Measurements from ENCODE around the gene BZW2. TPM values are rescaled to one million over a fixed set of nuclear protein-coding genes. Genes with fewer than 3 reads are reported as not detected.

BZW2 gene
- total RNA-seq, 2 donors from 2014 or later: 50.5 to 69.3 TPM

DNA sequence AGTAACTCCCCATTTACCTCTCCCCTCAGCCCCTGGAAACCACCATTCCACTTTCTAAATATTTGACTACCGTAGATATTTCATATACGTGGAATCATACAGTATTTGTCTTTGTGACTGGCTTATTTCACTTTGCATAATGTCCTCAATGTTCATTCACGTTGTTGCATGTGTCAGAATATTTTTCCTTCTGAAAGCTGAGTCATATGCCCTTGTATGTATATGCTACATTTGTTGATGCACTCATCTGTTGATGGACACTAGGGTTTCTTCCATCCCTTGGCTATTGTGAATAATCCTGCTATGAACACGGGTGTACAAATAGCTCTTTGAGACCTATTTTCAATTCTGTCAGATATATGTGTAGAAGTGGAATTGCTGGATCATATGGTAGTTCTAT is 81.8 kb downstream of the BZW2 start:
- Mint-ChIP-seq H3K4me1 (ENCODE audit: low read depth in 2 of 2) (no peaks in the 10 kb centered on the region), H3K27ac (no peak overlapping the region), H3K27me3 (no peaks in the 10 kb centered on the region), H3K4me3 (no peak overlapping the region), H3K9me3 (no peaks in the 10 kb centered on the region), H3K36me3 (no peaks in the 10 kb centered on the region)
- DNase-seq (ENCODE audit: low spot score) (no peak), ATAC-seq (no peak)

GRCh38 chr7:16728811-16729210 is 82.8 kb downstream of the BZW2 start:
- Mint-ChIP-seq H3K27me3 (no peaks in the 10 kb centered on the region), H3K4me3 (no peak overlapping the region), H3K9me3 (no peaks in the 10 kb centered on the region), H3K27ac (no peak overlapping the region), H3K36me3 (no peaks in the 10 kb centered on the region), H3K4me1 (ENCODE audit: low read depth in 2 of 2) (no peaks in the 10 kb centered on the region)
- ATAC-seq: no peak
- no peak for DNase-seq (ENCODE audit: low spot score)

GRCh38 chr7:16729541-16729940 is 83.6 kb downstream of the BZW2 start:
- ATAC-seq: no peak
- Mint-ChIP-seq H3K4me1 (ENCODE audit: low read depth in 2 of 2) (no peaks in the 10 kb centered on the region), H3K27me3 (peaks cover 0 to 2% of the 10 kb centered on the region in 2 donors)

GRCh38 chr7:16730937-16731336 is 85.0 kb downstream of the BZW2 start:
- Mint-ChIP-seq H3K36me3 (no peaks in the 10 kb centered on the region), H3K27ac (no peak overlapping the region), H3K4me3 (no peak overlapping the region), H3K9me3 (no peaks in the 10 kb centered on the region), H3K27me3 (peaks cover 0 to 5% of the 10 kb centered on the region in 2 donors), H3K4me1 (ENCODE audit: low read depth in 2 of 2) (no peaks in the 10 kb centered on the region)
- DNase-seq (ENCODE audit: low spot score) (no peak), ATAC-seq (peak in 1 of 2 donors; percentile 55)

More at GRCh38 chr7:16729541-16729940, 83.6 kb downstream of the BZW2 start:
- no peaks in the 10 kb centered on the region for H3K36me3 Mint-ChIP-seq
- DNase-seq (ENCODE audit: low spot score): no peak
- H3K27ac Mint-ChIP-seq: no peak overlapping the region
- H3K4me3 Mint-ChIP-seq: no peak overlapping the region
- no peaks in the 10 kb centered on the region for H3K9me3 Mint-ChIP-seq

DNA sequence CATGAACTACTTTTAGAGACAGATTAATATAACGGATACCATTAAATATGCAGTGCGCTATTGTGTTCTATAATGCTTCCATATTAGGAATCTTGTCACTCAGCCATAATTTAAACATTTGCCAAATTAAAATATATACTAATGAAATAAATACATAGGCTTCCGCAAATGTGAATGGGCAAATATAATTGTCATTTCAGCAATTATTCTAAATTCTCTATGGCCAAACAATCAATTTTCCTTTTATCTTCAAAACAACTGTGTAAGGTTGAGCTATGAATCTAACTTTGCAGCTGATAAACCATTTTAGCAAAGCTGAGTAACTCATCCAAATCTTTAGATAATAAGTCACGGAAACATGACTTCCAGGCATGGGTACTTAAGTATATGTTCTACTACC is 86.8 kb downstream of the BZW2 start:
- no peaks in the 10 kb centered on the region for H3K4me1 Mint-ChIP-seq (ENCODE audit: low read depth in 2 of 2)
- no peak overlapping the region for H3K4me3 Mint-ChIP-seq
- ATAC-seq: no peak
- no peaks in the 10 kb centered on the region for H3K36me3 Mint-ChIP-seq
- peaks cover 0 to 5% of the 10 kb centered on the region in 2 donors for H3K27me3 Mint-ChIP-seq
- H3K27ac Mint-ChIP-seq: no peak overlapping the region
- DNase-seq (ENCODE audit: low spot score): no peak
- no peaks in the 10 kb centered on the region for H3K9me3 Mint-ChIP-seq

GRCh38 chr7:16734148-16734726 is 88.3 kb downstream of the BZW2 start:
- H3K4me3 Mint-ChIP-seq: no peak overlapping the region
- H3K36me3 Mint-ChIP-seq: no peaks in the 10 kb centered on the region
- ATAC-seq (no peak), DNase-seq (ENCODE audit: low spot score) (no peak)
- no peak overlapping the region for H3K27ac Mint-ChIP-seq
- H3K27me3 Mint-ChIP-seq: peaks cover 0 to 5% of the 10 kb centered on the region in 2 donors
- no peaks in the 10 kb centered on the region for H3K9me3 Mint-ChIP-seq
- no peaks in the 10 kb centered on the region for H3K4me1 Mint-ChIP-seq (ENCODE audit: low read depth in 2 of 2)

GRCh38 chr7:16735020-16735419 is 89.0 kb downstream of the BZW2 start:
- ATAC-seq: no peak

GRCh38 chr7:16738011-16738688 is 92.2 kb downstream of the BZW2 start:
- ATAC-seq (no peak), DNase-seq (ENCODE audit: low spot score) (no peak)
- Mint-ChIP-seq H3K27ac (no peak overlapping the region), H3K27me3 (peaks cover 0 to 7% of the 10 kb centered on the region in 2 donors), H3K36me3 (no peaks in the 10 kb centered on the region), H3K4me3 (no peak overlapping the region), H3K9me3 (no peaks in the 10 kb centered on the region), H3K4me1 (ENCODE audit: low read depth in 2 of 2) (no peaks in the 10 kb centered on the region)

More at GRCh38 chr7:16735020-16735419, 89.0 kb downstream of the BZW2 start:
- Mint-ChIP-seq H3K4me1 (ENCODE audit: low read depth in 2 of 2) (no peaks in the 10 kb centered on the region), H3K4me3 (no peak overlapping the region), H3K27ac (no peak overlapping the region), H3K36me3 (no peaks in the 10 kb centered on the region), H3K27me3 (peaks cover 0 to 5% of the 10 kb centered on the region in 2 donors), H3K9me3 (no peaks in the 10 kb centered on the region)
- DNase-seq (ENCODE audit: low spot score): no peak

DNA sequence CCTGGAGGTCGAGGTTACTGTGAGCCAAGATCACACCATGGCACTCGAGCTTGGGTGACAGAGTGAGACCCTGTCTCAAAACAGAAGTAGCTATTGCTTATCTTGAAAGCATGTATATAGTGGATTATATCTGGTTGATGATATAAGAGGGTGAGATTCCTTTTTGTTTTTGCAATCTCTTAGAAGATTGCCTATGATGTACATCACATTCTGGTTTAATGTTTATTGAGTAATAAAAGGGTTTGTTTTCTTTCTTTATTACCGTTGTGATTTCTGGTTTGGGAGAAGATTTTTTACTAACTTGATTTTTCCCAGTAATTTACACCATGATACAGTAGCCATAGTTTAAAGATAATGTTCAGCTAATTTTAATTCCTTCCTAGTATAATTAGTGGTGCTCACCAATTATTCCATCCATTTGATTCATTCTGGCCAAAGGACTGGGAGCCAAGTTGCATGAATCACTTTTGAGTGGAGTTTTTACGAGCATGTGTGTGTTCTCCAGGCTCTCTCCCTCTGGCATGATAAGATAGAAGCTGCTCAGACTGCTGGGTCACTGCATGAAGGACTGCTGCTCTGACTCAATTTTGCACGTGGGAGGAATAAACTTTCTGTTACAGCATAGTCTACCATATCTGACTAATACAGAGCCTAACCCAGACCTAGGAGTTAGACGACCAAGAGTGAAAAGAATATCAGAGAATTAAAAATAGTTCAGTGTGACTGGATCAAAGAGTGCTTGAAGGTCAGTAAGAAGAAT is 94.1 kb downstream of the BZW2 start:
- peaks cover 0 to 4% of the 10 kb centered on the region in 2 donors for H3K27me3 Mint-ChIP-seq
- no peak for DNase-seq (ENCODE audit: low spot score)
- no peak overlapping the region for H3K27ac Mint-ChIP-seq
- peak in 1 of 2 donors; percentile 54 for ATAC-seq
- H3K4me3 Mint-ChIP-seq: no peak overlapping the region
- no peaks in the 10 kb centered on the region for H3K9me3 Mint-ChIP-seq
- H3K4me1 Mint-ChIP-seq (ENCODE audit: low read depth in 2 of 2): peaks cover 0 to 3% of the 10 kb centered on the region in 2 donors
- no peaks in the 10 kb centered on the region for H3K36me3 Mint-ChIP-seq

- H3K4me1 Mint-ChIP-seq (ENCODE audit: low read depth in 2 of 2): peaks cover 0 to 3% of the 10 kb centered on the region in 2 donors
- DNase-seq (ENCODE audit: low spot score) (no peak), ATAC-seq (no peak)
- no peak overlapping the region for H3K4me3 Mint-ChIP-seq
- no peak overlapping the region for H3K27ac Mint-ChIP-seq
- peaks cover 0 to 2% of the 10 kb centered on the region in 2 donors for H3K27me3 Mint-ChIP-seq
- H3K9me3 Mint-ChIP-seq: no peaks in the 10 kb centered on the region
- no peaks in the 10 kb centered on the region for H3K36me3 Mint-ChIP-seq
These were observed 94.6 kb downstream of the BZW2 start for GRCh38 chr7:16740623-16740953.

GRCh38 chr7:16740996-16741395 is 95.0 kb downstream of the BZW2 start:
- Mint-ChIP-seq H3K27me3 (peaks cover 0 to 2% of the 10 kb centered on the region in 2 donors), H3K36me3 (no peaks in the 10 kb centered on the region), H3K9me3 (no peaks in the 10 kb centered on the region), H3K27ac (no peak overlapping the region), H3K4me1 (ENCODE audit: low read depth in 2 of 2) (peaks cover 0 to 3% of the 10 kb centered on the region in 2 donors), H3K4me3 (no peak overlapping the region)
- DNase-seq (ENCODE audit: low spot score) (no peak), ATAC-seq (no peak)

GRCh38 chr7:16741676-16742075 is 95.7 kb downstream of the BZW2 start:
- H3K27ac Mint-ChIP-seq: no peak overlapping the region
- peaks cover 0 to 3% of the 10 kb centered on the region in 2 donors for H3K4me1 Mint-ChIP-seq (ENCODE audit: low read depth in 2 of 2)
- H3K9me3 Mint-ChIP-seq: no peaks in the 10 kb centered on the region
- ATAC-seq (no peak), DNase-seq (ENCODE audit: low spot score) (no peak)
- no peak overlapping the region for H3K4me3 Mint-ChIP-seq
- H3K36me3 Mint-ChIP-seq: no peaks in the 10 kb centered on the region
- H3K27me3 Mint-ChIP-seq: peaks cover 0 to 2% of the 10 kb centered on the region in 2 donors

GRCh38 chr7:16742547-16742946 is 96.6 kb downstream of the BZW2 start:
- Mint-ChIP-seq H3K27me3 (peaks cover 0 to 5% of the 10 kb centered on the region in 2 donors), H3K4me1 (ENCODE audit: low read depth in 2 of 2) (peaks cover 0 to 3% of the 10 kb centered on the region in 2 donors), H3K9me3 (no peaks in the 10 kb centered on the region), H3K4me3 (no peak overlapping the region), H3K27ac (no peak overlapping the region), H3K36me3 (no peaks in the 10 kb centered on the region)
- DNase-seq (ENCODE audit: low spot score) (no peak), ATAC-seq (no peak)

- Mint-ChIP-seq H3K4me1 (ENCODE audit: low read depth in 2 of 2) (peaks cover 0 to 3% of the 10 kb centered on the region in 2 donors), H3K9me3 (no peaks in the 10 kb centered on the region), H3K4me3 (no peak overlapping the region), H3K36me3 (no peaks in the 10 kb centered on the region), H3K27me3 (peaks cover 0 to 5% of the 10 kb centered on the region in 2 donors), H3K27ac (no peak overlapping the region)
- ATAC-seq (no peak), DNase-seq (ENCODE audit: low spot score) (no peak)
These were observed 97.3 kb downstream of the BZW2 start for GRCh38 chr7:16743236-16743635.

Measured in natural killer cell treated with Interleukin-12 subunit alpha and Interleukin-12 subunit beta and Interleukin-15 and Interleukin-18, amount 100 ng/mL, for 72 hours (primary cell).